OCI-LY3 (cell line): ENCODE results near the gene MMP23B.

ENCODE experiments used
- CTCF ChIP-seq: fragments of 200-600, 300-600 bp; sonication (generic); IDR thresholded peaks from 2 replicates; pipeline ENCODE4 v1.5.1; 2014; ENCODE audit warnings: antibody characterized with exemption, low read length, low read depth
- EZH2phosphoT487 ChIP-seq: fragments of 200-600 bp; shearing (Covaris generic); IDR thresholded peaks from 2 replicates; pipeline ENCODE4 v1.6.1; 2018; ENCODE audit warnings: antibody characterized with exemption, mixed run types, low read depth

- TF ChIP-seq EZH2phosphoT487, result no peak
- no peak for TF ChIP-seq CTCF
Observed at GRCh38 chr1:1624443-1625403, 7.2 kb upstream of the MMP23B start.
